Measurements from ENCODE around the gene OPN5. TPM values are rescaled to one million over a fixed set of nuclear protein-coding genes. Genes with fewer than 3 reads are reported as not detected.

The OPN5 gene
- total RNA-seq, 4 donors from 2014 or later, result not detected

DNA sequence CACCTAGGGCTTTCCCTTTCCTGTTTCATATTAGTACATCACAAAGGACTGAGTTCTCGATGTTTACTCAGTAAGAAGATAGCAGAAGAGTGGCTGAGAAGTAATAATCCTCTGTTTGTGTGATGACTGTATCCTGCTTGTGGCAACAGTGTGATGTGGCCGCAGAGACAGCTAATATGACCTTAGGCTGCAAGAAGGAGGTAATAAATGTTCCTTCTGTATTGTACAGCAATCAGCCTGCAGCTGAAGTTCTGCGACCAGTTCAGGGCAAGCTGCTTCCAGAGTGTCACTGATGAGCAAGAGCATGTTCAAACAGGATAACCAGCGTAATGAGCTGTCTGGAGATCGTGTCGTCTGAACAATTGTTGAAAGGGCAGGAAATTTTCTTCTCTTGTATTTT is 70.9 kb downstream of the OPN5 start:
- H3K27me3 ChIP-seq, result no peaks in the 10 kb centered on the region
- H3K4me1 ChIP-seq, result no peaks in the 10 kb centered on the region
- no peak overlapping the region for H3K4me3 ChIP-seq
- no peaks in the 10 kb centered on the region for H3K36me3 ChIP-seq
- TF ChIP-seq EP300 (IDR thresholded peaks at IDR 0.05) (no peak), POLR2AphosphoS5 (IDR thresholded peaks at IDR 0.05) (no peak), POLR2A (IDR thresholded peaks at IDR 0.05) (no peak)
- TF ChIP-seq, protein P1, sequence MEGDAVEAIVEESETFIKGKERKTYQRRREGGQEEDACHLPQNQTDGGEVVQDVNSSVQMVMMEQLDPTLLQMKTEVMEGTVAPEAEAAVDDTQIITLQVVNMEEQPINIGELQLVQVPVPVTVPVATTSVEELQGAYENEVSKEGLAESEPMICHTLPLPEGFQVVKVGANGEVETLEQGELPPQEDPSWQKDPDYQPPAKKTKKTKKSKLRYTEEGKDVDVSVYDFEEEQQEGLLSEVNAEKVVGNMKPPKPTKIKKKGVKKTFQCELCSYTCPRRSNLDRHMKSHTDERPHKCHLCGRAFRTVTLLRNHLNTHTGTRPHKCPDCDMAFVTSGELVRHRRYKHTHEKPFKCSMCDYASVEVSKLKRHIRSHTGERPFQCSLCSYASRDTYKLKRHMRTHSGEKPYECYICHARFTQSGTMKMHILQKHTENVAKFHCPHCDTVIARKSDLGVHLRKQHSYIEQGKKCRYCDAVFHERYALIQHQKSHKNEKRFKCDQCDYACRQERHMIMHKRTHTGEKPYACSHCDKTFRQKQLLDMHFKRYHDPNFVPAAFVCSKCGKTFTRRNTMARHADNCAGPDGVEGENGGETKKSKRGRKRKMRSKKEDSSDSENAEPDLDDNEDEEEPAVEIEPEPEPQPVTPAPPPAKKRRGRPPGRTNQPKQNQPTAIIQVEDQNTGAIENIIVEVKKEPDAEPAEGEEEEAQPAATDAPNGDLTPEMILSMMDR (IDR thresholded peaks at IDR 0.05), result no peak
- 39% methylated on average over 6 of the region's 6 CpGs for WGBS
- DNase-seq (ENCODE audit: low spot score in 2 of 2), result no peak
- H3K9me3 ChIP-seq, result no peaks in the 10 kb centered on the region
- no peak overlapping the region for H3K27ac ChIP-seq

DNA sequence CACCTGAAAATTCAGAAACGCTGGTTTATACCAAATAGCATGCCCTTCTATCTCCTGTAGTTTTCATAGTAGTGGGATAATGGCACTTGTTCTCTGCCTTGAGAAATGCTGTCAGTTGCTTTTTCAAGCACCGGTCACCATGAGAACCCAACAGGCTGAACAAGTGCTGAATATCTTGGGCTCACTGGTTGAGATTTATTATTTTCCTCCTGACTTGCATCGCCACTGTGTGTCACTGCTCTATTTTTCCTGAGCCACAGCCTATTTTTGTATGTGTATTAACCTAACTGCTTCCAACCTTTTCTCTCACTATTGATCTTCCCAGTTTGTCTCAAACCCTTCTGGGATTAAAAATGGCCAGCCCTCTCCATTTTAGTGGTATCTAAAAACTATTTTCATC is 71.9 kb downstream of the OPN5 start:
- H3K4me3 ChIP-seq, result no peak overlapping the region
- no peak overlapping the region for H3K27ac ChIP-seq
- TF ChIP-seq EP300 (IDR thresholded peaks at IDR 0.05) (no peak), POLR2AphosphoS5 (IDR thresholded peaks at IDR 0.05) (no peak), POLR2A (IDR thresholded peaks at IDR 0.05) (no peak)
- TF ChIP-seq, protein P1 (IDR thresholded peaks at IDR 0.05), result no peak
- H3K9me3 ChIP-seq, result no peaks in the 10 kb centered on the region
- H3K4me1 ChIP-seq, result no peaks in the 10 kb centered on the region
- WGBS, result 80% methylated on average over 3 of the region's 3 CpGs
- no peaks in the 10 kb centered on the region for H3K27me3 ChIP-seq
- no peak for DNase-seq (ENCODE audit: low spot score in 2 of 2)
- H3K36me3 ChIP-seq, result no peaks in the 10 kb centered on the region

DNA sequence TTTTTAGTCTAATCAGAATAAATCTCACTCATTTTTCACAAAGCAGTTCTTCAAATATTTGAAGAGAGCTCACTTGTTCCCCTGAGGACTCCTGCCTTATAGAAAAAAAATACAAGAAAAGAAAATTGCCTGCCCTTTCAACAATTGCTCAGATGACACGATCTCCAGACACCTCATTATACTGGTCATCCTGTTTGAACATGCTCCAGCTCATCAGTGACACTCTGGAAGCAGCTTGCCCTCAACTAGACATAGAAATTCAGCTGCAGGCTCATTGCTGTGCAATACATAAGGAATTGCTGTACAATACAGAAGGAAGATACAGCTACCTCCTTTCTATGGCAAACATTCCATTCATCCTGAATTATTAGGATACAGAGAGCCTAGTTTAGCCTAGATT is 73.1 kb downstream of the OPN5 start:
- no peak for DNase-seq (ENCODE audit: low spot score in 2 of 2)
- Histone ChIP-seq H3K9me3 (no peaks in the 10 kb centered on the region), H3K4me3 (no peak overlapping the region), H3K27me3 (no peaks in the 10 kb centered on the region), H3K27ac (no peak overlapping the region), H3K4me1 (no peaks in the 10 kb centered on the region), H3K36me3 (no peaks in the 10 kb centered on the region)
- TF ChIP-seq, protein P1 (IDR thresholded peaks at IDR 0.05), result no peak
- TF ChIP-seq EP300 (IDR thresholded peaks at IDR 0.05) (no peak), POLR2A (IDR thresholded peaks at IDR 0.05) (no peak), POLR2AphosphoS5 (IDR thresholded peaks at IDR 0.05) (no peak)
- WGBS, result 50% methylated on average over 1 of the region's 1 CpG

DNA sequence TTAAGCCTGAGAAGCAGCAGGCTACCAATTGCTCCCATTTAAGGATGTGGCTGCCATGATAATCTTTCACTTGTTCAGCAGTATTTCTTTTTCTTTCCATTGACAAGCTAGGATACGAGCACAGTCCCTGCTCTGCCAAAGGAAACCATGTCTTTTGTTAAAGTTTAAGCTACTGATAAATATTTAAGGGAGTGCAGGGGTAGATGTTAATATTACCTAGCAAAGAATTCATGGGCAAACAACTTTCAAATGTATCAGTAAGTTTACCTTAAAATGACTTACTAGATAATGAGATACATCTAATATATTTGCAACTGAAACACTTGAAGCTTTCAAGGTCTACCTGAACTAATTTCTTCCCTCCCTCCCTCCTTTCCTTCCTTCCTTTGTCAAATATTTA is 77.3 kb downstream of the OPN5 start:
- Histone ChIP-seq H3K4me3 (no peak overlapping the region), H3K27me3 (no peaks in the 10 kb centered on the region)
- WGBS, result 41% methylated on average over 1 of the region's 1 CpG

DNA sequence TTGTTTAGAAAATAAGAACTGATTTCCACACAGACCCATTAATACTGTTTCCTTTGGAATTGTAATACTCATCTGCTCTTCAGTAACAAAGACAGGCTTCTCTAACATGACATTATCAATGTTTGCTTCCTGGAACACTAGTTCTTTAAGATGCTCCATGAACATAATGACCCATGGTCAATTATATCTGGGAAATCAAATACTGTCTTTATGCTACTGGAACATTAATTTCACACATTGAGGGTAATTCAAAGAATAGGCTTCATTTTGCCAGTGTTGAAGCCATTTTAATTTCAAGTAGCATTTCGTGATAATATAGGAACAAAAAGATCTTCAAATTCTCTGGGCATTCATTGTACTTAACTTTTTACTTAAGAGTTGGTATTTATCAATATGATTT is 80.9 kb downstream of the OPN5 start:
- no peak overlapping the region for H3K4me3 ChIP-seq
- no peak for TF ChIP-seq EP300 (IDR thresholded peaks at IDR 0.05)
- TF ChIP-seq, protein P1 (IDR thresholded peaks at IDR 0.05), result no peak
- no peak for TF ChIP-seq POLR2AphosphoS5 (IDR thresholded peaks at IDR 0.05)
- no peak for TF ChIP-seq POLR2A (IDR thresholded peaks at IDR 0.05)
- H3K27me3 ChIP-seq, result no peaks in the 10 kb centered on the region
- no peaks in the 10 kb centered on the region for H3K36me3 ChIP-seq
- 92% methylated on average over 1 of the region's 1 CpG for WGBS
- H3K9me3 ChIP-seq, result no peaks in the 10 kb centered on the region
- H3K4me1 ChIP-seq, result no peaks in the 10 kb centered on the region
- no peak for DNase-seq (ENCODE audit: low spot score in 2 of 2)
- H3K27ac ChIP-seq, result no peak overlapping the region

More for the DNA sequence above, 77.3 kb downstream of the OPN5 start:
- Histone ChIP-seq H3K4me1 (no peaks in the 10 kb centered on the region), H3K9me3 (no peaks in the 10 kb centered on the region), H3K27ac (no peak overlapping the region), H3K36me3 (no peaks in the 10 kb centered on the region)
- no peak for DNase-seq (ENCODE audit: low spot score in 2 of 2)
- TF ChIP-seq EP300 (IDR thresholded peaks at IDR 0.05) (no peak), POLR2A (IDR thresholded peaks at IDR 0.05) (no peak), POLR2AphosphoS5 (IDR thresholded peaks at IDR 0.05) (no peak)
- TF ChIP-seq, protein P1 (IDR thresholded peaks at IDR 0.05), result no peak
